Activated T-cell treated with anti-CD3 and anti-CD28 coated beads for 24 hours (primary cell): ENCODE data around the gene CTBP2.
A peak's percentile ranks its signal among the peaks of the same experiment; 100 is the strongest.

ENCODE experiments used
- DNase-seq: peaks from one replicate; pipeline ENCODE4 v3.0.0-alpha.2; 2020; ENCODE audit warnings: low read depth

CTBP2 gene

GRCh38 chr10:124971276-124971675 is 189.1 kb downstream of the CTBP2 start:
- DNase-seq = no peak

GRCh38 chr10:124967255-124967654 is 193.1 kb downstream of the CTBP2 start:
- no peak for DNase-seq

- no peak for DNase-seq
These were observed 194.4 kb downstream of the CTBP2 start for GRCh38 chr10:124966008-124966407.

GRCh38 chr10:124963866-124964720 is 196.3 kb downstream of the CTBP2 start:
- DNase-seq = no peak

- no peak for DNase-seq
These were observed 197.9 kb downstream of the CTBP2 start for GRCh38 chr10:124962421-124962820.

GRCh38 chr10:124961248-124961570 is 199.2 kb downstream of the CTBP2 start:
- DNase-seq = no peak

- no peak for DNase-seq
These were observed 200.8 kb downstream of the CTBP2 start for GRCh38 chr10:124959564-124959963.

GRCh38 chr10:124957404-124957947 is 202.9 kb downstream of the CTBP2 start:
- DNase-seq = no peak

GRCh38 chr10:124956764-124957163 is 203.6 kb downstream of the CTBP2 start:
- no peak for DNase-seq

GRCh38 chr10:124955868-124956267 is 204.5 kb downstream of the CTBP2 start:
- DNase-seq = no peak

GRCh38 chr10:124955243-124955642 is 205.1 kb downstream of the CTBP2 start:
- no peak for DNase-seq

GRCh38 chr10:124953421-124953820 is 206.9 kb downstream of the CTBP2 start:
- DNase-seq = no peak

- no peak for DNase-seq
These were observed 208.2 kb downstream of the CTBP2 start for GRCh38 chr10:124952123-124952522.

- DNase-seq = no peak
These were observed 210.8 kb downstream of the CTBP2 start for GRCh38 chr10:124949543-124949942.

GRCh38 chr10:124946945-124947344 is 213.4 kb downstream of the CTBP2 start:
- DNase-seq = no peak

GRCh38 chr10:124944982-124945381 is 215.4 kb downstream of the CTBP2 start:
- no peak for DNase-seq

- no peak for DNase-seq
These were observed 216.9 kb downstream of the CTBP2 start for GRCh38 chr10:124943301-124944092.

GRCh38 chr10:124942317-124943169 is 217.8 kb downstream of the CTBP2 start:
- DNase-seq = no peak

- DNase-seq = no peak
These were observed 218.5 kb downstream of the CTBP2 start, which contains the start of gene ZRANB1 for GRCh38 chr10:124941823-124942222. TSS of gene ZRANB1 (plus strand) at chr10:124942123. CDS start at chr10:124942494, 371 bp downstream.

GRCh38 chr10:124939290-124939689 is 221.1 kb downstream of the CTBP2 start:
- DNase-seq = no peak

GRCh38 chr10:124936813-124937212 is 223.6 kb downstream of the CTBP2 start:
- DNase-seq = no peak

GRCh38 chr10:124935946-124936345 is 224.4 kb downstream of the CTBP2 start:
- peak; percentile 7 for DNase-seq
